Astrocyte (in vitro differentiated cells and primary cell): ENCODE results near the gene ANKLE2. TPM values are rescaled to one million over a fixed set of nuclear protein-coding genes. Genes with fewer than 3 reads are reported as not detected.
"Not testable (repeated sequence)": the region's sequence is repeated elsewhere in the genome, so short reads cannot be mapped to it uniquely, and the experiment has no call there.

ENCODE experiments used
- DNase-seq: peaks from one replicate; pipeline ENCODE4 v3.0.0-alpha.2; 2010; ENCODE audit warnings: low read depth
- FAIRE-seq: peaks from 2 replicates; lab custom pipeline; 2011; peaks lifted over from hg19 to GRCh38; lab: Jason Lieb, UNC
- H2AFZ ChIP-seq: 2 replicates; pipeline ENCODE4 v1.6.0; 2012; ENCODE audit warnings: low read depth, low read length, inconsistent platforms
- H3K27ac ChIP-seq: 2 replicates; pipeline ENCODE4 v1.5.1; 2011; ENCODE audit warnings: low read depth, low read length, inconsistent platforms
- H3K27me3 ChIP-seq: 2 replicates; pipeline ENCODE4 v1.6.0; 2011; ENCODE audit warnings: low read length, inconsistent platforms; ENCODE audit not compliant: insufficient read depth
- H3K36me3 ChIP-seq: 2 replicates; pipeline ENCODE4 v1.5.1; 2011; ENCODE audit warnings: low read length, inconsistent platforms; ENCODE audit not compliant: insufficient read depth
- H3K4me1 ChIP-seq: 2 replicates; pipeline ENCODE4 v1.5.1; 2011; ENCODE audit warnings: low read length, inconsistent platforms; ENCODE audit not compliant: insufficient read depth
- H3K4me2 ChIP-seq: 2 replicates; pipeline ENCODE4 v1.6.0; 2012; ENCODE audit warnings: low read length, inconsistent platforms
- H3K4me3 ChIP-seq: 2 replicates; pipeline ENCODE4 v1.5.1; 2011; ENCODE audit warnings: low read depth, mild to moderate bottlenecking, low read length, inconsistent platforms; ENCODE audit not compliant: insufficient read depth
- H3K79me2 ChIP-seq: 2 replicates; pipeline ENCODE4 v1.6.0; 2012; ENCODE audit warnings: mild to moderate bottlenecking, low read length, inconsistent platforms; ENCODE audit not compliant: insufficient read depth
- H3K9ac ChIP-seq: 2 replicates; pipeline ENCODE4 v1.6.0; 2012; ENCODE audit warnings: mild to moderate bottlenecking, low read length, inconsistent platforms
- H3K9me3 ChIP-seq: 2 replicates; pipeline ENCODE4 v1.5.1; 2012; ENCODE audit warnings: low read depth, mild to moderate bottlenecking, low read length, inconsistent platforms; ENCODE audit not compliant: insufficient read depth
- H4K20me1 ChIP-seq: 2 replicates; pipeline ENCODE4 v1.6.0; 2012; ENCODE audit warnings: low read length, inconsistent platforms; ENCODE audit not compliant: insufficient read depth
- H3K27ac Mint-ChIP-seq: one replicate; pipeline ENCODE4 v1.8.0; 2021; ENCODE audit warnings: mild to moderate bottlenecking, mixed read lengths; ENCODE audit not compliant: unreplicated experiment
- H3K27me3 Mint-ChIP-seq: one replicate; pipeline ENCODE4 v1.8.0; 2021; ENCODE audit warnings: low read depth, mixed read lengths; ENCODE audit not compliant: unreplicated experiment
- H3K36me3 Mint-ChIP-seq: one replicate; pipeline ENCODE4 v1.8.0; 2021; ENCODE audit warnings: low read depth, mixed read lengths; ENCODE audit not compliant: unreplicated experiment
- H3K4me1 Mint-ChIP-seq: one replicate; pipeline ENCODE4 v1.8.0; 2021; ENCODE audit warnings: low read depth, mixed read lengths; ENCODE audit not compliant: unreplicated experiment
- H3K4me3 Mint-ChIP-seq: one replicate; pipeline ENCODE4 v1.8.0; 2021; ENCODE audit warnings: mild to moderate bottlenecking, moderate library complexity, mixed read lengths; ENCODE audit not compliant: unreplicated experiment
- H3K9me3 Mint-ChIP-seq: one replicate; pipeline ENCODE4 v1.8.0; 2021; ENCODE audit warnings: mild to moderate bottlenecking, mixed read lengths; ENCODE audit not compliant: unreplicated experiment
- EZH2 ChIP-seq: IDR thresholded peaks from 2 replicates; pipeline ENCODE4 v1.6.1; 2012; ENCODE audit warnings: mild to moderate bottlenecking, low read length, inconsistent platforms; ENCODE audit not compliant: insufficient read depth
- total RNA-seq: library from RNA; stranded (reverse); gene quantifications from 2 replicates; pipeline ENCODE4 v1.2.1, GENCODE V29; 2021
- TF ChIP-seq, protein P1 (sequence below): IDR thresholded peaks from 2 replicates; pipeline ENCODE4 v1.5.1; 2011; ENCODE audit warnings: low read depth, mild to moderate bottlenecking, inconsistent platforms, low read length, moderate library complexity; ENCODE audit not compliant: insufficient read depth

The ANKLE2 gene
- total RNA-seq, 1 donor from 2014 or later = 140 TPM

GRCh38 chr12:132692030-132692429 lies 69.6 kb downstream of the ANKLE2 start:
- H3K4me1 ChIP-seq, H3K27me3 Mint-ChIP-seq, H3K4me2 ChIP-seq, FAIRE-seq, H3K4me1 Mint-ChIP-seq, H3K9me3 Mint-ChIP-seq, H2AFZ ChIP-seq, H3K9ac ChIP-seq, H3K27ac Mint-ChIP-seq, H3K79me2 ChIP-seq, H3K4me3 ChIP-seq, DNase-seq, H3K36me3 ChIP-seq, H3K36me3 Mint-ChIP-seq, H3K27ac ChIP-seq, H3K27me3 ChIP-seq, H3K9me3 ChIP-seq: not testable (repeated sequence)
- H3K4me3 Mint-ChIP-seq = peak overlapping the region; percentile 14
- peaks cover 11% of the 10 kb centered on the region for H4K20me1 ChIP-seq

DNA sequence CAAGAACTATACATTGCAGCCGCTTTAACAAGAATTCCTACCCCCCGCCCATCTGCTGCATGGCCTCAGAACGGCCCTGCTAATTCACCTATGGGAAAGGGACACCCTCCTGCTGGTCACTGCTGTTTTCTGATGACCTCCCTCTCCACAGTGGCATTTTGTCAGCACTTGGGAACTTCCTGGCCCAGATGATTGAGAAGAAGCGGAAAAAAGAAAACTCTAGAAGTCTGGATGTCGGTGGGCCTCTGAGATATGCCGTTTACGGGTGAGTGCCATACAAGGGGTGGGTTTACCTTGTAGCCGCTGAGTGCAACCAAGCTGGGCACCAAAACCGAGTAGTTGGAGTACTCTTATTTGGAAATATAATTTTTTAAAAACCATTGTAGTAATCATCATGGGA lies 71.5 kb downstream of the ANKLE2 start:
- no peaks in the 10 kb centered on the region for H3K9me3 Mint-ChIP-seq
- FAIRE-seq = no peak

DNA sequence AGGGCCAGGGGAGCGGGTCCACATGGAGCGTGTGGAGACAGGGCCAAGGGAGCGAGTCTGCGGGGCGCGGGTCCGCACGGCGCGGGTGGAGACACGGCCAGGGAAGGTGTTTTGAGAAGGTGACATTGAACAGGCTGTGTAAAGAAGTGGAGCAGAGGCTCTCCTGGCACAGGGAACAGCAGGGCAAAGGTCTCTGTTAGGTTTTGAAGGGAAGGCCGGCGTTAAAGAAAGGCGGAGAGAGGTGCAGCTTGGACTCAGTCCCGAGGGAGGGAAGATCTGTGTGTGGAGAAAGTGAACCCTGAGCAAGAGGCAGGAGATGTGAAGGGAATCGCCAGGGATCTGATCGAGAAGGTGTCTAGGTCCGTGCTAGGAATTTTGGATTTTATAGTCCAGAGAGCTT lies 72.4 kb downstream of the ANKLE2 start:
- H3K36me3 ChIP-seq = no peaks in the 10 kb centered on the region
- peaks cover 22% of the 10 kb centered on the region for H3K79me2 ChIP-seq
- no peak for DNase-seq
- TF ChIP-seq, protein P1, sequence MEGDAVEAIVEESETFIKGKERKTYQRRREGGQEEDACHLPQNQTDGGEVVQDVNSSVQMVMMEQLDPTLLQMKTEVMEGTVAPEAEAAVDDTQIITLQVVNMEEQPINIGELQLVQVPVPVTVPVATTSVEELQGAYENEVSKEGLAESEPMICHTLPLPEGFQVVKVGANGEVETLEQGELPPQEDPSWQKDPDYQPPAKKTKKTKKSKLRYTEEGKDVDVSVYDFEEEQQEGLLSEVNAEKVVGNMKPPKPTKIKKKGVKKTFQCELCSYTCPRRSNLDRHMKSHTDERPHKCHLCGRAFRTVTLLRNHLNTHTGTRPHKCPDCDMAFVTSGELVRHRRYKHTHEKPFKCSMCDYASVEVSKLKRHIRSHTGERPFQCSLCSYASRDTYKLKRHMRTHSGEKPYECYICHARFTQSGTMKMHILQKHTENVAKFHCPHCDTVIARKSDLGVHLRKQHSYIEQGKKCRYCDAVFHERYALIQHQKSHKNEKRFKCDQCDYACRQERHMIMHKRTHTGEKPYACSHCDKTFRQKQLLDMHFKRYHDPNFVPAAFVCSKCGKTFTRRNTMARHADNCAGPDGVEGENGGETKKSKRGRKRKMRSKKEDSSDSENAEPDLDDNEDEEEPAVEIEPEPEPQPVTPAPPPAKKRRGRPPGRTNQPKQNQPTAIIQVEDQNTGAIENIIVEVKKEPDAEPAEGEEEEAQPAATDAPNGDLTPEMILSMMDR = no peak
- TF ChIP-seq EZH2 = no peak
- H3K27ac ChIP-seq = no peak overlapping the region
- H3K4me3 Mint-ChIP-seq = peak overlapping the region; percentile 80
- H4K20me1 ChIP-seq = peaks cover 15% of the 10 kb centered on the region
- H3K9me3 ChIP-seq = no peaks in the 10 kb centered on the region
- H3K9me3 Mint-ChIP-seq = no peaks in the 10 kb centered on the region
- H3K4me1 ChIP-seq = peaks cover 2% of the 10 kb centered on the region
- no peak overlapping the region for H2AFZ ChIP-seq
- no peaks in the 10 kb centered on the region for H3K36me3 Mint-ChIP-seq
- H3K27me3 ChIP-seq = no peaks in the 10 kb centered on the region
- no peak for FAIRE-seq
- H3K9ac ChIP-seq = peak overlapping the region; percentile 18
- peak overlapping the region; percentile 62 for H3K4me2 ChIP-seq
- H3K27ac Mint-ChIP-seq = peak overlapping the region; percentile 62
- no peaks in the 10 kb centered on the region for H3K27me3 Mint-ChIP-seq
- peaks cover 2% of the 10 kb centered on the region for H3K4me1 Mint-ChIP-seq
- H3K4me3 ChIP-seq = no peak overlapping the region

More for the DNA sequence above, 71.5 kb downstream of the ANKLE2 start:
- no peak overlapping the region for H3K4me3 ChIP-seq
- Mint-ChIP-seq H3K4me3 (no peak overlapping the region), H3K27ac (peak overlapping the region; percentile 1), H3K27me3 (no peaks in the 10 kb centered on the region), H3K4me1 (peaks cover 3% of the 10 kb centered on the region), H3K36me3 (no peaks in the 10 kb centered on the region)
- no peak overlapping the region for H3K4me2 ChIP-seq
- no peak overlapping the region for H3K27ac ChIP-seq
- H2AFZ ChIP-seq = no peak overlapping the region
- no peak for DNase-seq
- no peaks in the 10 kb centered on the region for H3K27me3 ChIP-seq
- peaks cover 14% of the 10 kb centered on the region for H4K20me1 ChIP-seq
- no peaks in the 10 kb centered on the region for H3K36me3 ChIP-seq
- H3K4me1 ChIP-seq = peaks cover 2% of the 10 kb centered on the region
- H3K9ac ChIP-seq = no peak overlapping the region
- TF ChIP-seq, protein P1 = no peak
- TF ChIP-seq EZH2 = no peak
- H3K79me2 ChIP-seq = peaks cover 19% of the 10 kb centered on the region
- H3K9me3 ChIP-seq = no peaks in the 10 kb centered on the region
